Measurements from ENCODE around the gene CLPTM1. TPM values are rescaled to one million over a fixed set of nuclear protein-coding genes. Genes with fewer than 3 reads are reported as not detected.

The CLPTM1 gene
- polyA plus RNA-seq, 1 donor (not counting 4 experiments of a cell fraction or from before 2014, with no cell fraction given): 44.6 TPM

- no peaks in the 10 kb centered on the region for H3K9me1 ChIP-seq (ENCODE audit: control insufficient read depth, extremely low read depth, insufficient read depth, low read length)
- dilution Hi-C loops (cut with MboI; ENCODE audit: extremely low pct_ligation_motif_present, low sequenced_read_pairs): no loop called here
- DNase-seq (ENCODE audit: low read depth, low spot score) (no peak), FAIRE-seq (no peak)
- no peak within 1 kb of the TSS for H3K4me2 ChIP-seq (ENCODE audit: control insufficient read depth, extremely low read depth, insufficient read depth, low read depth, low read length)
- H3K9ac ChIP-seq (ENCODE audit: control insufficient read depth, extremely low read depth, insufficient read depth, low read length): no peak within 1 kb of the TSS
- H2AFZ ChIP-seq (ENCODE audit: control insufficient read depth, low read length): no peak within 1 kb of the TSS
- no peak within 1 kb of the TSS for H3K4me3 ChIP-seq (ENCODE audit: control insufficient read depth in 2 of 3, extremely low read depth in 1 of 3, insufficient read depth in 2 of 3, low read depth in 1 of 3, low read length in 3 of 3)
- no peak within 1 kb of the TSS for H3K27ac ChIP-seq (ENCODE audit: control insufficient read depth, insufficient read depth, low read length)
- H3K79me2 ChIP-seq (ENCODE audit: control insufficient read depth, insufficient read depth, low read length): no peaks in the 10 kb centered on the region
- no peaks in the 10 kb centered on the region for H3K27me3 ChIP-seq (ENCODE audit: control insufficient read depth, extremely low read depth, insufficient read depth, low read length)
- TF ChIP-seq CTCF (optimal IDR thresholded peaks at IDR 0.05 in 1 of 3, IDR thresholded peaks at IDR 0.05 in 1 of 3, conservative IDR thresholded peaks at IDR 0.05 in 1 of 3; ENCODE audit: extremely low read depth in 1 of 3, insufficient read depth in 2 of 3, low read length in 3 of 3) (no peak), EZH2 (IDR thresholded peaks at IDR 0.05; ENCODE audit: low read length) (no peak)
- no peaks in the 10 kb centered on the region for H3K4me1 ChIP-seq (ENCODE audit: control insufficient read depth, extremely low read depth, insufficient read depth, low read length)
- no peaks in the 10 kb centered on the region for H3K36me3 ChIP-seq (ENCODE audit: control insufficient read depth in 2 of 2, extremely low read depth in 1 of 2, insufficient read depth in 2 of 2, low read length in 2 of 2)
- H3K9me3 ChIP-seq (ENCODE audit: control insufficient read depth, low read depth, low read length): no peaks in the 10 kb centered on the region
- H4K20me1 ChIP-seq (ENCODE audit: control insufficient read depth, extremely low read depth, insufficient read depth, low read length): no peaks in the 10 kb centered on the region
Measured at GRCh38 chr19:44942067-44942571, 13.1 kb upstream of the CLPTM1 start, which contains the start of gene APOC4. APOC4 (plus strand) TSS chr19:44942237; CDS start chr19:44942278, 41 bp downstream.

GRCh38 chr19:44943801-44944249 lies 11.4 kb upstream of the CLPTM1 start:
- no peak overlapping the region for H3K9ac ChIP-seq (ENCODE audit: control insufficient read depth, extremely low read depth, insufficient read depth, low read length)
- DNase-seq (ENCODE audit: low read depth, low spot score): no peak

More at GRCh38 chr19:44943801-44944249, 11.4 kb upstream of the CLPTM1 start:
- Histone ChIP-seq H3K9me3 (ENCODE audit: control insufficient read depth, low read depth, low read length) (no peaks in the 10 kb centered on the region), H3K27ac (ENCODE audit: control insufficient read depth, insufficient read depth, low read length) (no peak overlapping the region), H3K27me3 (ENCODE audit: control insufficient read depth, extremely low read depth, insufficient read depth, low read length) (no peaks in the 10 kb centered on the region), H3K4me3 (ENCODE audit: control insufficient read depth in 2 of 3, extremely low read depth in 1 of 3, insufficient read depth in 2 of 3, low read depth in 1 of 3, low read length in 3 of 3) (no peak overlapping the region), H3K4me2 (ENCODE audit: control insufficient read depth, extremely low read depth, insufficient read depth, low read depth, low read length) (no peak overlapping the region), H3K9me1 (ENCODE audit: control insufficient read depth, extremely low read depth, insufficient read depth, low read length) (no peaks in the 10 kb centered on the region), H2AFZ (ENCODE audit: control insufficient read depth, low read length) (no peak overlapping the region), H3K4me1 (ENCODE audit: control insufficient read depth, extremely low read depth, insufficient read depth, low read length) (no peaks in the 10 kb centered on the region), H4K20me1 (ENCODE audit: control insufficient read depth, extremely low read depth, insufficient read depth, low read length) (no peaks in the 10 kb centered on the region), H3K36me3 (ENCODE audit: control insufficient read depth in 2 of 2, extremely low read depth in 1 of 2, insufficient read depth in 2 of 2, low read length in 2 of 2) (no peaks in the 10 kb centered on the region), H3K79me2 (ENCODE audit: control insufficient read depth, insufficient read depth, low read length) (no peaks in the 10 kb centered on the region)
- no peak for TF ChIP-seq CTCF (optimal IDR thresholded peaks at IDR 0.05 in 1 of 3, IDR thresholded peaks at IDR 0.05 in 1 of 3, conservative IDR thresholded peaks at IDR 0.05 in 1 of 3; ENCODE audit: extremely low read depth in 1 of 3, insufficient read depth in 2 of 3, low read length in 3 of 3)
- FAIRE-seq: no peak
- dilution Hi-C loops (cut with MboI; ENCODE audit: extremely low pct_ligation_motif_present, low sequenced_read_pairs): no loop called here

Measured in keratinocyte (primary cell).